Tibial nerve (tissue), 4 donors: ENCODE measurements around the gene URB1. TPM values are rescaled to one million over a fixed set of nuclear protein-coding genes. Genes with fewer than 3 reads are reported as not detected.
A peak's percentile ranks its signal among the peaks of the same experiment; 100 is the strongest.

ENCODE experiments used
- DNase-seq, 2 donors: peaks; one replicate each; pipeline ENCODE4 v3.0.0-alpha.2; 2019; ENCODE audit warnings: low spot score in 2 of 2
- H3K27ac ChIP-seq, 4 donors: fragments of 200-600 bp; sonication (generic) in 3 of 4; one replicate each; pipeline ENCODE4 v1.5.1; 2017 to 2019; ENCODE audit warnings: mild to moderate bottlenecking in 1 of 4
- H3K27me3 ChIP-seq, 2 donors: fragments of 200-600 bp; sonication (generic) in 1 of 2; one replicate each; pipeline versions ENCODE4 v1.5.1 to v1.6.0; 2017 to 2019
- H3K36me3 ChIP-seq, 3 donors: fragments of 200-600 bp; sonication (generic); one replicate each; pipeline ENCODE4 v1.5.1; 2018 to 2019
- H3K4me1 ChIP-seq, 4 donors: fragments of 200-600 bp; sonication (generic) in 3 of 4; one replicate each; pipeline ENCODE4 v1.5.1; 2017 to 2019
- H3K4me3 ChIP-seq, 4 donors: fragments of 200-600 bp; sonication (generic) in 3 of 4; one replicate each; pipeline ENCODE4 v1.5.1; 2017 to 2019; ENCODE audit warnings: mild to moderate bottlenecking in 1 of 4, moderate library complexity in 1 of 4
- H3K9me3 ChIP-seq, 4 donors: fragments of 200-600 bp; sonication (generic) in 3 of 4; one replicate each; pipeline ENCODE4 v1.5.1; 2017 to 2019
- CTCF ChIP-seq, 5 experiments: fragments of 200-600 bp in 3 of 5; fragments of 450-650 bp in 2 of 5; sonication (generic) in 3 of 5; IDR thresholded peaks; one replicate each; pipeline ENCODE4 v1.5.1; 2016 to 2019; ENCODE audit warnings: antibody characterized with exemption in 5 of 5, mild to moderate bottlenecking in 3 of 5, moderate library complexity in 2 of 5
- EP300 ChIP-seq, 2 donors: sonication (generic); formaldehyde crosslinking; IDR thresholded peaks; one replicate each; pipeline ENCODE4 v1.6.1; 2017; ENCODE audit warnings: antibody characterized with exemption in 2 of 2, mild to moderate bottlenecking in 1 of 2
- POLR2A ChIP-seq, 2 donors: fragments of 450-650 bp; IDR thresholded peaks; one replicate each; pipeline ENCODE4 v1.6.1; 2017; ENCODE audit warnings: antibody characterized with exemption in 2 of 2, mild to moderate bottlenecking in 2 of 2, moderate library complexity in 2 of 2
- WGBS, 2 donors: methylation state at CpG; one replicate each; pipeline ENCODE4 v1.1.5; 2018; 5-methylcytosine and 5-hydroxymethylcytosine counted together
- total RNA-seq, 4 donors: library from RNA; depleted of rRNA; stranded (reverse); fragments of >200 nt; gene quantifications; one replicate each; pipeline ENCODE4 v1.1.0, GENCODE V29; 2016

URB1 gene
- total RNA-seq, 4 donors from 2014 or later, result 18.6 to 29.4 (median 22.2) TPM

DNA sequence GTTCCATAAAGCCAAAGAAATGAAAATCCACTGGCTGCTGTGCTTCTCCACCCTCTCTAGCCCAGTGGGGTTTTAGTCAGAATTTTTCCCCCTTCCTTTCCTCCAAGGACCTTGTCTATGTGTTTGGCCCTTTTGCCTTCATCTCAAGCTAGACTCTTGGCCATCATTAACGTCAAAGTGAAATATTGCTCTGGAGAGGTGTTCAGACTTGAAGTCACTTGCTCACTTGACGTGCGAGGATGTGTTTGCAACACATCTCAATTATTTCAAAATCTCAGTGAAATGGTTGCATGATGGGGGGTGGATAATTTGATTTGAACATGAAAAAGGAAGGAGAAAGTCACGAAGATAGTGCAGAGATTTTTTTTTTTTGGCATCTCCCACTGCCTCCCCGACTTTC is 33.3 kb upstream of the URB1 start:
- no peak overlapping the region for H3K4me3 ChIP-seq
- WGBS, 2 donors, result 59 to 64% methylated on average over 5 of the region's 5 CpGs
- no peak for TF ChIP-seq EP300 (IDR thresholded peaks at IDR 0.05)
- TF ChIP-seq POLR2A (IDR thresholded peaks at IDR 0.05), result no peak
- TF ChIP-seq CTCF (IDR thresholded peaks at IDR 0.05), result no peak
- H3K36me3 ChIP-seq, result peaks cover 0 to 14% (median 0%) of the 10 kb centered on the region in 3 donors
- H3K4me1 ChIP-seq, result peaks cover 0 to 43% (median 21%) of the 10 kb centered on the region in 4 donors
- no peak for DNase-seq
- H3K9me3 ChIP-seq, result peaks cover 0 to 14% (median 2%) of the 10 kb centered on the region in 4 donors
- H3K27me3 ChIP-seq, result no peaks in the 10 kb centered on the region
- peak overlapping the region; percentile 45 to 86 (median 69) for H3K27ac ChIP-seq

GRCh38 chr21:32425628-32426027 is 32.8 kb upstream of the URB1 start:
- H3K27ac ChIP-seq, result peak overlapping the region; percentile 45 to 86 (median 69)
- peaks cover 0 to 14% (median 2%) of the 10 kb centered on the region in 4 donors for H3K9me3 ChIP-seq
- no peaks in the 10 kb centered on the region for H3K27me3 ChIP-seq
- whole genome bisulfite sequencing, 2 donors, result 90 to 93% methylated on average over 4 of the region's 4 CpGs
- no peak for DNase-seq
- no peak overlapping the region for H3K4me3 ChIP-seq
- TF ChIP-seq CTCF (IDR thresholded peaks at IDR 0.05) (no peak), EP300 (IDR thresholded peaks at IDR 0.05) (no peak), POLR2A (IDR thresholded peaks at IDR 0.05) (no peak)
- H3K4me1 ChIP-seq, result peaks cover 0 to 43% (median 21%) of the 10 kb centered on the region in 4 donors
- peaks cover 0 to 14% (median 0%) of the 10 kb centered on the region in 3 donors for H3K36me3 ChIP-seq

DNA sequence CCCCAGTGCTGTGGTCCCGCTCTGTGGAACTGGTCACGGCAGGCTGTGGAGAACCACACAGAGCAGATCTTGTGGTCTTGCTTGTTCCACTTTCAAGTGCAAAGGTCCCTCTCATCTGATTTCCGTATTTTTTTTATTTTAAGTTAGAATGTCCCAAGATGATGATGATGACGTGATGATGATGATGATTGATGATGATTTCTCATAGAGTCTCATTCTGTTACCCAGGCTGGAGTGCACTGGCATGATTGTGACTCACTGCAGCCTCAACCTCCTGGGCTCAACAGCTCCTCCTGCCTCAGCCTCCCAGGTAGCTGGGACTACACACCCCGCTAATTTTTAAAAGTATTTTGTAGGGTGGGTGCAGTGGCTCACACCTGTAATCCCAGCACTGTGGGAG is 31.9 kb upstream of the URB1 start:
- TF ChIP-seq EP300 (IDR thresholded peaks at IDR 0.05), result no peak
- no peak for TF ChIP-seq CTCF (IDR thresholded peaks at IDR 0.05)
- TF ChIP-seq POLR2A (IDR thresholded peaks at IDR 0.05), result no peak
- H3K36me3 ChIP-seq, result peaks cover 0 to 11% (median 0%) of the 10 kb centered on the region in 3 donors
- peaks cover 0 to 14% (median 2%) of the 10 kb centered on the region in 4 donors for H3K9me3 ChIP-seq
- WGBS, 2 donors, result 88% methylated on average over 5 of the region's 5 CpGs
- peaks cover 0 to 43% (median 21%) of the 10 kb centered on the region in 4 donors for H3K4me1 ChIP-seq
- no peak overlapping the region for H3K4me3 ChIP-seq
- DNase-seq, result no peak
- no peaks in the 10 kb centered on the region for H3K27me3 ChIP-seq
- H3K27ac ChIP-seq, result peak overlapping the region in 2 of 4 donors; percentile 84 to 86

GRCh38 chr21:32424191-32424535 is 31.4 kb upstream of the URB1 start:
- Histone ChIP-seq H3K27ac (peak overlapping the region in 2 of 4 donors; percentile 84 to 86), H3K36me3 (peaks cover 0 to 11% (median 0%) of the 10 kb centered on the region in 3 donors), H3K4me1 (peaks cover 0 to 41% (median 20%) of the 10 kb centered on the region in 4 donors), H3K9me3 (peaks cover 0 to 14% (median 2%) of the 10 kb centered on the region in 4 donors), H3K4me3 (no peak overlapping the region), H3K27me3 (no peaks in the 10 kb centered on the region)
- no peak for TF ChIP-seq CTCF (IDR thresholded peaks at IDR 0.05)
- TF ChIP-seq EP300 (IDR thresholded peaks at IDR 0.05), result no peak
- TF ChIP-seq POLR2A (IDR thresholded peaks at IDR 0.05), result no peak
- DNase-seq, result no peak
- 62 to 93% methylated on average over 2 of the region's 2 CpGs for WGBS, 2 donors

DNA sequence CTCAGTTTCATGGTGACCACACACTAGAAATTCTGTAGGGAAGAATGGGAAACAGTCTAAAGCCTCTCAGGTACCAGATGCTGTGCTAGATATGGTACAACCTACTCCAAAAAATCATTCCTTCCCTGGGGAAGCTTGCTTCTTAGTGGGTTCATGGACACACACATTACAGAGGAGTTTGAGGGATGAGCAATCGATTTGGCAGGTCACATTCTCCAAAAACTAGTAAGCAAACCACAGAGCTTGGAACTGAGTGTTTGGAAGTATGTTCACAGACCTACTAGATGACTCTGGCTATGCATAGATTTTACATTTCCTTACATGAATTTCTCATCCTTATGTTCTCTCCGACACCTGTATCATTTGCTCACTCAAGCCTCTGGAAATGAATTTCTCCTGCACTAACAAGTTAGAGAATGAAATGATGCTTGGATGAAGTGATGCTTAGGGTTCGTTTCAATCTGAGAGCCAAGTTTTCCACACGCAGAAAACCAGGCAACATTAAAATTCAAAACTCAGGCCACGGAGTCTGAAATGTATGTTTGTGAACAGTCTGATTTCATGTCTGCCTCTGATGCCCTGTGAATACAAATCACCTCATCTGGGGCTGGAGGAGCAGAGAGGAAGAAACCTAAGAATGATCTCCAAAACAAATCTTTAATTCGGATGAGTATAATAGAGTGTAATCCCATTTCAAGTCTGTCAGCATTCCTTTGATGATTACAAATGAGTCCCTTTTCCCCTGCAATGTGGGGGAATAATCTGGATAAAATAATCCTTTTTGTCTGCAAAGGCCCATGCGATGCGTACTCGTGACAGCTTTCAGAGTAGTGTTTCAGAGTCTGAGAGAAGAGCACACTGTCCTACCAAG is 30.7 kb upstream of the URB1 start:
- H3K4me1 ChIP-seq, result peaks cover 0 to 35% (median 18%) of the 10 kb centered on the region in 4 donors
- H3K4me3 ChIP-seq, result no peak overlapping the region
- 76 to 87% methylated on average over 9 of the region's 9 CpGs for WGBS, 2 donors
- H3K27ac ChIP-seq, result peak overlapping the region in 2 of 4 donors; percentile 84 to 86
- H3K27me3 ChIP-seq, result no peaks in the 10 kb centered on the region
- peaks cover 0 to 14% (median 2%) of the 10 kb centered on the region in 4 donors for H3K9me3 ChIP-seq
- peaks cover 0 to 11% (median 0%) of the 10 kb centered on the region in 3 donors for H3K36me3 ChIP-seq
- no peak for DNase-seq
- TF ChIP-seq EP300 (IDR thresholded peaks at IDR 0.05), result no peak
- TF ChIP-seq CTCF (IDR thresholded peaks at IDR 0.05), result no peak
- TF ChIP-seq POLR2A (IDR thresholded peaks at IDR 0.05), result no peak
